HepG2 (cell line): ENCODE measurements around the gene PRMT7. TPM values are rescaled to one million over a fixed set of nuclear protein-coding genes. Genes with fewer than 3 reads are reported as not detected.

Experiments used
- CSRNP1 ChIP-seq: sonication (generic); formaldehyde crosslinking; IDR thresholded peaks from 2 replicates; pipeline ENCODE4 v1.8.1; 2023; ENCODE audit warnings: mild to moderate bottlenecking, missing genetic modification reagents
- GPBP1L1 ChIP-seq: sonication (generic); formaldehyde crosslinking; IDR thresholded peaks from 2 replicates; pipeline ENCODE4 v1.5.0; 2020; ENCODE audit warnings: mild to moderate bottlenecking, missing genetic modification reagents
- IKZF1 ChIP-seq: fragments of 450-650 bp; IDR thresholded peaks from 2 replicates; pipeline ENCODE4 v1.7.1; 2016
- MXD4 ChIP-seq: IDR thresholded peaks from 2 replicates; pipeline ENCODE4 v1.6.1; 2016; ENCODE audit warnings: mild to moderate bottlenecking, missing biosample characterization, missing genetic modification reagents
- MYNN ChIP-seq: sonication (generic); formaldehyde crosslinking; IDR thresholded peaks from 2 replicates; pipeline ENCODE4 v1.4.0; 2020; ENCODE audit warnings: mild to moderate bottlenecking, low read depth, missing genetic modification reagents
- PAWR ChIP-seq: sonication (generic); formaldehyde crosslinking; IDR thresholded peaks from 2 replicates; pipeline ENCODE4 v1.4.0; 2020; ENCODE audit warnings: missing genetic modification reagents, mild to moderate bottlenecking, borderline replicate concordance
- PHB2 ChIP-seq: fragments of 450-650 bp; IDR thresholded peaks from 2 replicates; pipeline ENCODE4 v1.6.1; 2018; ENCODE audit not compliant: partially characterized antibody
- PHF20 ChIP-seq: sonication (generic); formaldehyde crosslinking; IDR thresholded peaks from 2 replicates; pipeline ENCODE4 v1.5.0; 2020; ENCODE audit warnings: mild to moderate bottlenecking, missing genetic modification reagents
- SYNCRIP ChIP-seq: fragments of 200-400 bp; formaldehyde crosslinking; IDR thresholded peaks from 2 replicates; pipeline ENCODE4 v1.6.1; 2018; ENCODE audit warnings: mild to moderate bottlenecking, low read depth, low read length; ENCODE audit not compliant: insufficient read depth
- TAF1 ChIP-seq: sonication (generic); formaldehyde crosslinking; IDR thresholded peaks from 2 replicates; pipeline ENCODE4 v1.4.0; 2020; ENCODE audit warnings: missing genetic modification reagents
- ZNF263 ChIP-seq: sonication (generic); formaldehyde crosslinking; IDR thresholded peaks from 2 replicates; pipeline ENCODE4 v1.4.0; 2020; ENCODE audit warnings: missing genetic modification reagents
- ZNF326 ChIP-seq: sonication (generic); formaldehyde crosslinking; IDR thresholded peaks from 2 replicates; pipeline ENCODE4 v1.4.0; 2020; ENCODE audit warnings: missing genetic modification reagents, borderline replicate concordance
- ZNF572 ChIP-seq: sonication (generic); formaldehyde crosslinking; IDR thresholded peaks from 2 replicates; pipeline ENCODE4 v1.5.1; 2020; ENCODE audit warnings: mild to moderate bottlenecking, missing genetic modification reagents
- ZNF597 ChIP-seq: sonication (generic); formaldehyde crosslinking; IDR thresholded peaks from 2 replicates; pipeline ENCODE4 v1.5.0; 2020; ENCODE audit warnings: missing genetic modification reagents
- ZSCAN30 ChIP-seq: sonication (generic); formaldehyde crosslinking; IDR thresholded peaks from 2 replicates; pipeline ENCODE4 v1.5.0; 2020; ENCODE audit warnings: mild to moderate bottlenecking, missing genetic modification reagents
- polyA plus RNA-seq, 8 experiments: library from polyadenylated mRNA; depleted of rRNA in 3 of 8; stranded (reverse) in 7 of 8; unstranded in 1 of 8; fragments of >200 nt; fragmentation: Illumina TruSeq in 4 of 8; extraction: Trizol in 4 of 8; gene quantifications; 2 replicates each; pipeline versions ENCODE4 v1.2.1 to v1.2.3, GENCODE V29; 2011 to 2016; ENCODE audit warnings: low read depth in 4 of 8, missing spikeins in 1 of 8, mixed read lengths in 1 of 8; ENCODE audit not compliant: insufficient read depth in 1 of 8
- total RNA-seq, 5 experiments: library from RNA; depleted of rRNA; stranded (reverse); fragments of >200 nt; fragmentation: Illumina TruSeq; extraction: Trizol; gene quantifications; 2 replicates each; pipeline ENCODE4 v1.2.3, GENCODE V29; 2016; ENCODE audit warnings: low read depth in 1 of 5
- TF ChIP-seq, protein P1 (sequence below): sonication (generic); formaldehyde crosslinking; IDR thresholded peaks from 2 replicates; pipeline ENCODE4 v1.4.0; 2020; ENCODE audit warnings: mild to moderate bottlenecking, missing genetic modification reagents
- TF ChIP-seq, protein P2 (sequence below): sonication (generic); formaldehyde crosslinking; conservative IDR thresholded peaks from 2 replicates; pipeline ENCODE4 v1.4.0; 2020; ENCODE audit warnings: missing genetic modification reagents
- TF ChIP-seq, protein P3 (sequence below): sonication (generic); formaldehyde crosslinking; IDR thresholded peaks from 2 replicates; pipeline ENCODE4 v1.4.0; 2020; ENCODE audit warnings: mild to moderate bottlenecking, missing genetic modification reagents
- TF ChIP-seq, protein P4 (sequence below): IDR thresholded peaks from 2 replicates; pipeline ENCODE4 v1.6.1; 2012; ENCODE audit warnings: inconsistent platforms

PRMT7 gene
- total and polyA plus RNA-seq, 2 of the 13 experiments (the other 11 are each of a cell fraction or from before 2014, with no cell fraction given): 47.5 to 55.0 TPM

DNA sequence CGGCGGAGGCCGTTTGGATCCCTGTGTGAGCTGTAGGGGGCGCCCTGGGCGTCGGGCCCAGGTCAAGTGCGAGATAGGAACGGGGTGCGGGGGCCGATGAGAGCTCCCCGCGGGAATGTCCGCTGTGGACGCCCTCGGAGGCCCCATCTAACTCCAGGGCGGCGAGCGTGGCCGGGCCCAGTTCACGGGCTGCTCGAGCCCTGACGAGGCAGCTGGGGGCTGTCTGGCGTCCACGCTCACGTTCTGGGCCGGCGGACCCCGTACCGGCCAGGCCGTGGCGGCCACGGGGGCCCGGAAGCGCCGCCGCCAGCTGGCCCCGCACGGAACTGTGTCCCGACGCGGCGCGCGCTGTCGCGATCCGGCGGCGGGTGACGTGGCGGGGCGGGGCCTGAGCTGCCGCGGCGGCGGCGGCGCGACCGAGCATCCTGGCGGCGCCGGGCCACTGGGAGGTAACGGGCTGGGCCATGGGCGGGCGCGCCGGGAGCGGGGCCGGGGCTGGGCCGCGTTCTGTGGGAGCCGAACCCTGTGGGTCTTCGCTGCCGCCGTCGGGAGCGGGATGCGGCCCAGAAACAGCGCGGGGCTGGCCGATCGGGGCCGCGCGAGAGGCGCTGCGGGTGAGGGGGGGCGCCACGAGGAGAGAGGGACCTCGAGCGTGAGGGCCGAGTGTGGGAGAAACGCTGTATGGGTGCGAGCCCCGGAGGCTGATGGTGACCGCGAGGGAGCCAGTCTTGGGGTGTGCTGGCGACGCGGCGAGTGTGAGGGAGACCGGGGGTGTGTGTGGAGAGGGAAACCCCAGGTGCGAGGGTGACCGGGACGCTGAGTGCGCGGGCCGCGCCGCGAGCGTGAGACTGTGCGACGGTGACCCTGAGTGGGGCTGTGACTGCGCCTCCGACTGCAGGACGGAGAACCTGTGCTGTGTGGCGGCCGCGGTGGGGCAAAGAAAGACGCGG, 46.4 kb upstream of the PRMT7 start, which contains the start of gene SLC7A6 (continued):
- TF ChIP-seq SYNCRIP: no peak
- 0 out of 2 replicates have a peak, but pooled peaks have one; percentile 66 for TF ChIP-seq ZSCAN30
- TF ChIP-seq PAWR (CRISPR knock-in tag): peak; percentile 89; the same call in 1 of the 2 replicates
- TF ChIP-seq, protein P1, sequence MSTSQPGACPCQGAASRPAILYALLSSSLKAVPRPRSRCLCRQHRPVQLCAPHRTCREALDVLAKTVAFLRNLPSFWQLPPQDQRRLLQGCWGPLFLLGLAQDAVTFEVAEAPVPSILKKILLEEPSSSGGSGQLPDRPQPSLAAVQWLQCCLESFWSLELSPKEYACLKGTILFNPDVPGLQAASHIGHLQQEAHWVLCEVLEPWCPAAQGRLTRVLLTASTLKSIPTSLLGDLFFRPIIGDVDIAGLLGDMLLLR (CRISPR knock-in tag): peak; percentile 81; the same call in 1 of the 2 replicates
- no peak for TF ChIP-seq IKZF1
- no peak; the same call in 1 of the 2 replicates for TF ChIP-seq CSRNP1
- no peak; the same call in 1 of the 2 replicates for TF ChIP-seq MYNN (CRISPR knock-in tag)
- no peak for TF ChIP-seq MXD4 (CRISPR knock-in tag)
- TF ChIP-seq, protein P2, sequence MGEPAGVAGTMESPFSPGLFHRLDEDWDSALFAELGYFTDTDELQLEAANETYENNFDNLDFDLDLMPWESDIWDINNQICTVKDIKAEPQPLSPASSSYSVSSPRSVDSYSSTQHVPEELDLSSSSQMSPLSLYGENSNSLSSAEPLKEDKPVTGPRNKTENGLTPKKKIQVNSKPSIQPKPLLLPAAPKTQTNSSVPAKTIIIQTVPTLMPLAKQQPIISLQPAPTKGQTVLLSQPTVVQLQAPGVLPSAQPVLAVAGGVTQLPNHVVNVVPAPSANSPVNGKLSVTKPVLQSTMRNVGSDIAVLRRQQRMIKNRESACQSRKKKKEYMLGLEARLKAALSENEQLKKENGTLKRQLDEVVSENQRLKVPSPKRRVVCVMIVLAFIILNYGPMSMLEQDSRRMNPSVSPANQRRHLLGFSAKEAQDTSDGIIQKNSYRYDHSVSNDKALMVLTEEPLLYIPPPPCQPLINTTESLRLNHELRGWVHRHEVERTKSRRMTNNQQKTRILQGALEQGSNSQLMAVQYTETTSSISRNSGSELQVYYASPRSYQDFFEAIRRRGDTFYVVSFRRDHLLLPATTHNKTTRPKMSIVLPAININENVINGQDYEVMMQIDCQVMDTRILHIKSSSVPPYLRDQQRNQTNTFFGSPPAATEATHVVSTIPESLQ (CRISPR knock-in tag): no peak
- TF ChIP-seq, protein P3, sequence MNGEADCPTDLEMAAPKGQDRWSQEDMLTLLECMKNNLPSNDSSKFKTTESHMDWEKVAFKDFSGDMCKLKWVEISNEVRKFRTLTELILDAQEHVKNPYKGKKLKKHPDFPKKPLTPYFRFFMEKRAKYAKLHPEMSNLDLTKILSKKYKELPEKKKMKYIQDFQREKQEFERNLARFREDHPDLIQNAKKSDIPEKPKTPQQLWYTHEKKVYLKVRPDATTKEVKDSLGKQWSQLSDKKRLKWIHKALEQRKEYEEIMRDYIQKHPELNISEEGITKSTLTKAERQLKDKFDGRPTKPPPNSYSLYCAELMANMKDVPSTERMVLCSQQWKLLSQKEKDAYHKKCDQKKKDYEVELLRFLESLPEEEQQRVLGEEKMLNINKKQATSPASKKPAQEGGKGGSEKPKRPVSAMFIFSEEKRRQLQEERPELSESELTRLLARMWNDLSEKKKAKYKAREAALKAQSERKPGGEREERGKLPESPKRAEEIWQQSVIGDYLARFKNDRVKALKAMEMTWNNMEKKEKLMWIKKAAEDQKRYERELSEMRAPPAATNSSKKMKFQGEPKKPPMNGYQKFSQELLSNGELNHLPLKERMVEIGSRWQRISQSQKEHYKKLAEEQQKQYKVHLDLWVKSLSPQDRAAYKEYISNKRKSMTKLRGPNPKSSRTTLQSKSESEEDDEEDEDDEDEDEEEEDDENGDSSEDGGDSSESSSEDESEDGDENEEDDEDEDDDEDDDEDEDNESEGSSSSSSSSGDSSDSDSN (CRISPR knock-in tag): peak; percentile 34; the same call in 1 of the 2 replicates
- peak; percentile 85; the same call in 1 of the 2 replicates for TF ChIP-seq ZNF572 (CRISPR knock-in tag)
- TF ChIP-seq GPBP1L1 (CRISPR knock-in tag): no peak
- TF ChIP-seq PHB2: no peak
- no peak for TF ChIP-seq ZNF263 (CRISPR knock-in tag)
- TF ChIP-seq, protein P4, sequence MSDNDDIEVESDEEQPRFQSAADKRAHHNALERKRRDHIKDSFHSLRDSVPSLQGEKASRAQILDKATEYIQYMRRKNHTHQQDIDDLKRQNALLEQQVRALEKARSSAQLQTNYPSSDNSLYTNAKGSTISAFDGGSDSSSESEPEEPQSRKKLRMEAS: peak; percentile 82; the same call in 1 of the 2 replicates
- no peak for TF ChIP-seq ZNF326 (CRISPR knock-in tag)
- TF ChIP-seq ZNF597 (CRISPR knock-in tag): no peak
- TF ChIP-seq TAF1 (CRISPR knock-in tag): peak; percentile 50
- TF ChIP-seq PHF20 (CRISPR knock-in tag): no peak; the same call in 1 of the 2 replicates
